ENCODE data around the gene PEA15. TPM values are rescaled to one million over a fixed set of nuclear protein-coding genes. Genes with fewer than 3 reads are reported as not detected.

Gene PEA15
- total RNA-seq, 1 donor from 2014 or later = 39.1 TPM

- Histone ChIP-seq H3K4me1 (peaks cover 33% of the 10 kb centered on the region), H3F3A (ENCODE audit: low read depth) (peaks cover 30% of the 10 kb centered on the region), H3K4me3 (peak overlapping the region; percentile 23), H3K27me3 (peaks cover 63% of the 10 kb centered on the region), H3K36me3 (no peaks in the 10 kb centered on the region), H3K27ac (peak overlapping the region; percentile 88), H3K9ac (no peak overlapping the region), H2AFZ (replicated peaks) (no peak overlapping the region), H3K79me2 (ENCODE audit: low read depth) (no peaks in the 10 kb centered on the region), H3K4me2 (peak overlapping the region; percentile 70), H3K9me3 (ENCODE audit: low read depth) (no peaks in the 10 kb centered on the region), H4K20me1 (ENCODE audit: low read depth) (peaks cover 4% of the 10 kb centered on the region)
- no peak for TF ChIP-seq CTCF (IDR thresholded peaks at IDR 0.05)
- no peak for TF ChIP-seq EZH2phosphoT487 (IDR thresholded peaks at IDR 0.05)
- no peak for TF ChIP-seq EZH2 (IDR thresholded peaks at IDR 0.05)
- Mint-ChIP-seq H3K9me3 (peaks cover 8% of the 10 kb centered on the region), H3K4me1 (peaks cover 66% of the 10 kb centered on the region), H3K27ac (peak overlapping the region; percentile 97), H3K27me3 (ENCODE audit: insufficient read depth, low read depth) (peaks cover 15% of the 10 kb centered on the region), H3K36me3 (peaks cover 2% of the 10 kb centered on the region), H3K4me3 (peak overlapping the region; percentile 72)
- peak; percentile 91 for DNase-seq (ENCODE audit: low spot score)
These were observed 35.4 kb upstream of the PEA15 start for GRCh38 chr1:160169553-160170399.

GRCh38 chr1:160171354-160171753 lies 33.8 kb upstream of the PEA15 start:
- Histone ChIP-seq H3K9me3 (ENCODE audit: low read depth) (no peaks in the 10 kb centered on the region), H3K4me3 (no peak overlapping the region), H3K79me2 (ENCODE audit: low read depth) (no peaks in the 10 kb centered on the region), H3K9ac (no peak overlapping the region), H4K20me1 (ENCODE audit: low read depth) (peaks cover 4% of the 10 kb centered on the region), H2AFZ (replicated peaks) (no peak overlapping the region), H3K36me3 (no peaks in the 10 kb centered on the region), H3K27ac (no peak overlapping the region), H3K27me3 (peaks cover 52% of the 10 kb centered on the region), H3F3A (ENCODE audit: low read depth) (peaks cover 31% of the 10 kb centered on the region), H3K4me1 (peaks cover 33% of the 10 kb centered on the region), H3K4me2 (no peak overlapping the region)
- H3K9me3 Mint-ChIP-seq = peaks cover 17% of the 10 kb centered on the region
- peak overlapping the region; percentile 87 for H3K27ac Mint-ChIP-seq
- H3K4me3 Mint-ChIP-seq = peak overlapping the region; percentile 75
- peaks cover 70% of the 10 kb centered on the region for H3K4me1 Mint-ChIP-seq
- peaks cover 15% of the 10 kb centered on the region for H3K27me3 Mint-ChIP-seq (ENCODE audit: insufficient read depth, low read depth)
- TF ChIP-seq EZH2 (IDR thresholded peaks at IDR 0.05) (no peak), CTCF (IDR thresholded peaks at IDR 0.05) (no peak), EZH2phosphoT487 (IDR thresholded peaks at IDR 0.05) (no peak)
- peaks cover 5% of the 10 kb centered on the region for H3K36me3 Mint-ChIP-seq
- no peak for DNase-seq (ENCODE audit: low spot score)

- Histone ChIP-seq H3K79me2 (ENCODE audit: low read depth) (no peaks in the 10 kb centered on the region), H3K4me2 (peak overlapping the region; percentile 49), H3F3A (ENCODE audit: low read depth) (peaks cover 38% of the 10 kb centered on the region), H3K4me1 (peaks cover 37% of the 10 kb centered on the region), H4K20me1 (ENCODE audit: low read depth) (peaks cover 4% of the 10 kb centered on the region), H3K27me3 (peaks cover 46% of the 10 kb centered on the region), H2AFZ (replicated peaks) (no peak overlapping the region), H3K9ac (no peak overlapping the region), H3K27ac (no peak overlapping the region), H3K9me3 (ENCODE audit: low read depth) (no peaks in the 10 kb centered on the region), H3K4me3 (no peak overlapping the region), H3K36me3 (no peaks in the 10 kb centered on the region)
- TF ChIP-seq EZH2phosphoT487 (IDR thresholded peaks at IDR 0.05) (no peak), CTCF (IDR thresholded peaks at IDR 0.05) (no peak), EZH2 (IDR thresholded peaks at IDR 0.05) (no peak)
- no peak for DNase-seq (ENCODE audit: low spot score)
- Mint-ChIP-seq H3K27me3 (ENCODE audit: insufficient read depth, low read depth) (peaks cover 15% of the 10 kb centered on the region), H3K36me3 (peaks cover 5% of the 10 kb centered on the region), H3K27ac (peak overlapping the region; percentile 22), H3K9me3 (peaks cover 17% of the 10 kb centered on the region), H3K4me1 (peaks cover 72% of the 10 kb centered on the region), H3K4me3 (peak overlapping the region; percentile 6)
These were observed 33.2 kb upstream of the PEA15 start for GRCh38 chr1:160171980-160172379.
